Esophagus muscularis mucosa (tissue), 4 donors: ENCODE data around the gene RAB35. TPM values are rescaled to one million over a fixed set of nuclear protein-coding genes. Genes with fewer than 3 reads are reported as not detected.

Experiments
- DNase-seq: peaks from one replicate; pipeline ENCODE4 v3.0.0-alpha.2; 2017; ENCODE audit errors: extremely low spot score
- H3K27ac ChIP-seq, 4 donors: fragments of 200-600 bp; sonication (generic); replicated peaks in 1 of 4; 1 replicate in 3 of 4; 2 replicates in 1 of 4; pipeline ENCODE4 v1.5.1; 2016 to 2019; ENCODE audit warnings: mild to moderate bottlenecking in 1 of 4
- H3K27me3 ChIP-seq, 4 donors: fragments of 200-600 bp; sonication (generic); one replicate each; pipeline versions ENCODE4 v1.5.1 to v1.6.0; 2016 to 2019
- H3K36me3 ChIP-seq, 4 donors: fragments of 200-600 bp; sonication (generic); one replicate each; pipeline ENCODE4 v1.5.1; 2016 to 2019
- H3K4me1 ChIP-seq, 4 donors: fragments of 200-600 bp; sonication (generic); one replicate each; pipeline ENCODE4 v1.5.1; 2016 to 2019
- H3K4me3 ChIP-seq, 4 donors: fragments of 200-600 bp; sonication (generic); 1 replicate in 2 of 4; 2 replicates in 2 of 4; pipeline ENCODE4 v1.5.1; 2016 to 2019; ENCODE audit warnings: mild to moderate bottlenecking in 4 of 4, moderate library complexity in 1 of 4
- H3K9me3 ChIP-seq, 4 donors: fragments of 200-600 bp; sonication (generic); 1 replicate in 3 of 4; 2 replicates in 1 of 4; pipeline ENCODE4 v1.5.1; 2016 to 2019
- CTCF ChIP-seq, 3 experiments: fragments of 200-600 bp in 2 of 3; fragments of 450-650 bp in 1 of 3; sonication (generic) in 2 of 3; IDR thresholded peaks; one replicate each; pipeline ENCODE4 v1.5.1; 2017 to 2019; ENCODE audit warnings: antibody characterized with exemption in 3 of 3, mild to moderate bottlenecking in 2 of 3, moderate library complexity in 1 of 3
- EP300 ChIP-seq: sonication (generic); formaldehyde crosslinking; IDR thresholded peaks from one replicate; pipeline ENCODE4 v1.6.1; 2017; ENCODE audit warnings: antibody characterized with exemption
- POLR2A ChIP-seq: fragments of 450-650 bp; IDR thresholded peaks from one replicate; pipeline ENCODE4 v1.6.1; 2017; ENCODE audit warnings: antibody characterized with exemption, moderate library complexity, mild to moderate bottlenecking, low read depth
- POLR2AphosphoS5 ChIP-seq, 2 donors: sonication (generic); formaldehyde crosslinking; IDR thresholded peaks; one replicate each; pipeline ENCODE4 v1.6.1; 2017; ENCODE audit warnings: antibody characterized with exemption in 2 of 2
- WGBS: methylation state at CpG from one replicate; pipeline ENCODE4 v1.1.5; 2018; 5-methylcytosine and 5-hydroxymethylcytosine counted together
- intact Hi-C: fragments of 100-400 bp; cut with DNase I; formaldehyde crosslinking; loops from one replicate; pipeline ENCODE4 v1.15.1; 2023
- total RNA-seq, 4 donors: library from RNA; depleted of rRNA; stranded (reverse); fragments of >200 nt; gene quantifications; one replicate each; pipeline versions ENCODE4 v1.1.0 to v1.2.1, GENCODE V29; 2016

RAB35 gene
- total RNA-seq, 4 donors from 2014 or later, result 18.7 to 45.9 (median 38.3) TPM

GRCh38 chr12:120131116-120131515 is 14.6 kb upstream of the RAB35 start:
- no peak for TF ChIP-seq POLR2AphosphoS5 (IDR thresholded peaks at IDR 0.05)
- no peak for TF ChIP-seq EP300
- no peak for TF ChIP-seq CTCF (IDR thresholded peaks at IDR 0.05)
- no peak for TF ChIP-seq POLR2A
- no peaks in the 10 kb centered on the region for H3K27me3 ChIP-seq
- peaks cover 9 to 14% (median 13%) of the 10 kb centered on the region in 4 donors for H3K4me1 ChIP-seq
- peaks cover 82 to 100% (median 96%) of the 10 kb centered on the region in 4 donors for H3K36me3 ChIP-seq
- no peak for DNase-seq
- WGBS, result 100% methylated on average over 2 of the region's 15 CpGs
- H3K9me3 ChIP-seq, result no peaks in the 10 kb centered on the region
- no peak overlapping the region for H3K27ac ChIP-seq
- intact Hi-C loops, result no loop called here
- H3K4me3 ChIP-seq, result no peak overlapping the region

- WGBS, result 95% methylated on average over 4 of the region's 6 CpGs
- no peak for DNase-seq
- no peak overlapping the region for H3K27ac ChIP-seq
- intact Hi-C loops, result no loop called here
- no peaks in the 10 kb centered on the region for H3K27me3 ChIP-seq
- peaks cover 10 to 18% (median 16%) of the 10 kb centered on the region in 4 donors for H3K4me1 ChIP-seq
- peaks cover 71 to 96% (median 89%) of the 10 kb centered on the region in 4 donors for H3K36me3 ChIP-seq
- no peak for TF ChIP-seq EP300
- no peak for TF ChIP-seq CTCF (IDR thresholded peaks at IDR 0.05)
- no peak for TF ChIP-seq POLR2AphosphoS5 (IDR thresholded peaks at IDR 0.05)
- TF ChIP-seq POLR2A, result no peak
- no peak overlapping the region for H3K4me3 ChIP-seq
- no peaks in the 10 kb centered on the region for H3K9me3 ChIP-seq
Observed at GRCh38 chr12:120130011-120130410, 13.5 kb upstream of the RAB35 start.

- intact Hi-C loops, result no loop called here
- Histone ChIP-seq H3K36me3 (peaks cover 44 to 62% (median 55%) of the 10 kb centered on the region in 4 donors), H3K4me3 (no peak overlapping the region), H3K27ac (peak overlapping the region in 3 of 4 donors; percentile 34 to 55 (median 53)), H3K9me3 (no peaks in the 10 kb centered on the region), H3K27me3 (no peaks in the 10 kb centered on the region), H3K4me1 (peaks cover 10 to 18% (median 16%) of the 10 kb centered on the region in 4 donors)
- WGBS, result 80% methylated on average over 2 of the region's 2 CpGs
- no peak for DNase-seq
- TF ChIP-seq EP300 (no peak), POLR2AphosphoS5 (IDR thresholded peaks at IDR 0.05) (peak; percentile 5 to 51)
Observed at GRCh38 chr12:120126635-120127005, 10.1 kb upstream of the RAB35 start.

- peak overlapping the region; percentile 31 to 55 (median 44) for H3K27ac ChIP-seq
- 88% methylated on average over 5 of the region's 6 CpGs for WGBS
Observed at GRCh38 chr12:120125792-120126634, 9.5 kb upstream of the RAB35 start.

More at GRCh38 chr12:120125792-120126634, 9.5 kb upstream of the RAB35 start:
- TF ChIP-seq CTCF (IDR thresholded peaks at IDR 0.05), result no peak
- no peak for TF ChIP-seq POLR2AphosphoS5 (IDR thresholded peaks at IDR 0.05)
- no peak for TF ChIP-seq EP300
- TF ChIP-seq POLR2A, result no peak
- peaks cover 38 to 56% (median 49%) of the 10 kb centered on the region in 4 donors for H3K36me3 ChIP-seq
- H3K4me1 ChIP-seq, result peaks cover 10 to 19% (median 17%) of the 10 kb centered on the region in 4 donors
- no peak overlapping the region for H3K4me3 ChIP-seq
- no peak for DNase-seq
- H3K27me3 ChIP-seq, result no peaks in the 10 kb centered on the region
- intact Hi-C loops, result no loop called here
- no peaks in the 10 kb centered on the region for H3K9me3 ChIP-seq
